Sciatic nerve (tissue), 2 donors: Measurements from ENCODE around the gene SAP25. TPM values are rescaled to one million over a fixed set of nuclear protein-coding genes. Genes with fewer than 3 reads are reported as not detected.
"Not testable (repeated sequence)": the region's sequence is repeated elsewhere in the genome, so short reads cannot be mapped to it uniquely, and the experiment has no call there.

Source experiments
- ATAC-seq: fragments of 200-7000 bp; cut with Tn5 transposase; one replicate; pipeline ENCODE4 v1.9.1; 2020; ENCODE audit warnings: mild to moderate bottlenecking, moderate library complexity
- DNase-seq: peaks from one replicate; pipeline ENCODE4 v3.0.0-alpha.2; 2020; ENCODE audit warnings: low spot score
- intact Hi-C: fragments of 100-400 bp; cut with DNase I; formaldehyde crosslinking; loops from one replicate; pipeline ENCODE4 v1.14.2; 2022
- total RNA-seq: library from RNA; stranded (reverse); fragmentation: NEBNext Ultra II Directional; extraction: Animal tissue kit (Norgen Biotek cat#: 25700); gene quantifications from one replicate; pipeline ENCODE4 v1.2.1, GENCODE V29; 2021
- donor health status: DM: no; HTN: no; CAD: no.
- donor health status: DM: no; HTN: no; CAD: no.

SAP25 gene
- total RNA-seq, 1 donor from 2014 or later, result 13.6 TPM

- intact Hi-C loops, result no loop called here
- ATAC-seq (peak; percentile 86), DNase-seq (no peak)
These were observed 28.2 kb downstream of the SAP25 start for GRCh38 chr7:100545360-100546128.

GRCh38 chr7:100544967-100545359 lies 28.7 kb downstream of the SAP25 start:
- intact Hi-C loops, result no loop called here
- ATAC-seq (peak; percentile 63), DNase-seq (no peak)

- ATAC-seq (no peak), DNase-seq (no peak)
- intact Hi-C loops, result no loop called here
These were observed 29.3 kb downstream of the SAP25 start for GRCh38 chr7:100544386-100544785.

GRCh38 chr7:100543586-100543985 lies 30.1 kb downstream of the SAP25 start:
- no peak for DNase-seq
- intact Hi-C loops, result no loop called here

GRCh38 chr7:100541309-100541708 lies 32.4 kb downstream of the SAP25 start:
- intact Hi-C loops, result not testable (repeated sequence)

More at GRCh38 chr7:100543586-100543985, 30.1 kb downstream of the SAP25 start:
- no peak for ATAC-seq

GRCh38 chr7:100540073-100540723 lies 33.5 kb downstream of the SAP25 start:
- DNase-seq (no peak), ATAC-seq (no peak)
- intact Hi-C loops, result no loop called here

More at GRCh38 chr7:100541309-100541708, 32.4 kb downstream of the SAP25 start:
- not testable (repeated sequence) for ATAC-seq, DNase-seq

GRCh38 chr7:100539436-100540006 lies 34.2 kb downstream of the SAP25 start:
- intact Hi-C loops, result no loop called here
- ATAC-seq (no peak), DNase-seq (no peak)

- DNase-seq (peak; percentile 100), ATAC-seq (peak; percentile 99)
- intact Hi-C loops, result no loop called here
These were observed 34.9 kb downstream of the SAP25 start, which contains the start of gene AGFG2 for GRCh38 chr7:100538654-100539435. Gene AGFG2 (plus strand): TSS chr7:100539203. CDS start chr7:100539347, 144 bp downstream.

- ATAC-seq, result no peak
- intact Hi-C loops, result no loop called here
- no peak for DNase-seq
These were observed 35.4 kb downstream of the SAP25 start for GRCh38 chr7:100538348-100538653.

- intact Hi-C loops, result loop anchor here (2.0 kb wide), 1 partner anchor 72 kb away; no protein-coding TSS in a partner anchor
- not testable (repeated sequence) for DNase-seq, ATAC-seq
These were observed 37.0 kb downstream of the SAP25 start for GRCh38 chr7:100536695-100537094.

- not testable (repeated sequence) for ATAC-seq, DNase-seq
- intact Hi-C loops, result loop anchor here (2.0 kb wide), 1 partner anchor 73 kb away; no protein-coding TSS in a partner anchor
These were observed 37.7 kb downstream of the SAP25 start for GRCh38 chr7:100535982-100536381.

GRCh38 chr7:100532165-100533022 lies 41.3 kb downstream of the SAP25 start:
- DNase-seq (no peak), ATAC-seq (no peak)
- intact Hi-C loops, result no loop called here

- DNase-seq, intact Hi-C loops, ATAC-seq: not testable (repeated sequence)
These were observed 45.4 kb downstream of the SAP25 start for GRCh38 chr7:100528108-100528866.

- ATAC-seq, intact Hi-C loops, DNase-seq: not testable (repeated sequence)
These were observed 50.5 kb downstream of the SAP25 start for GRCh38 chr7:100523192-100523591.
